Activated CD4-positive, CD25-positive, alpha-beta regulatory T cell treated with anti-CD3 and anti-CD28 coated beads, Interleukin-2, amount 50 U/mL, for 16 hours (primary cell): ENCODE measurements around the gene SENP6.
"Not testable (repeated sequence)": the region's sequence is repeated elsewhere in the genome, so short reads cannot be mapped to it uniquely, and the experiment has no call there.

ENCODE experiments used
- DNase-seq: peaks from one replicate; pipeline ENCODE4 v3.0.0-alpha.2; 2020; ENCODE audit warnings: low read depth, low spot score

Gene SENP6

DNA sequence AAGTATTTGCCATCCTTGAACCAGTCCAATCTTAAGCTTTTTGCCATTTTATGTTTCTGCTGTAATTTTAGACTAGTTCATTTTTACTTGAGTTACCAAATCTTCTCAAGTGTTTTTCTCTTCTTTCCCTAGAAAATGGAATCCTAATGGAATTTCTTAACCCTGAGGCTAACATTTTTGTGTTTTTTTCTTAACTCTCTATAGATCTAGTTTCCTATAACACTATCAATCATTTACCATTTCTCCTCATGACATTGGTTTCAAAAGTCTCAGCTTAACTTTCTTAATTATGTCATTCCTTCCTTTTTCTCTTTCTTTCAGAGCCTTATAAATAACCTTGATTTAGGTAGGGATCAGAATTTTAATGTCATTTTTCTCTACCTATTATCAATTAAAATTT, 54.8 kb downstream of the SENP6 start:
- no peak for DNase-seq

DNA sequence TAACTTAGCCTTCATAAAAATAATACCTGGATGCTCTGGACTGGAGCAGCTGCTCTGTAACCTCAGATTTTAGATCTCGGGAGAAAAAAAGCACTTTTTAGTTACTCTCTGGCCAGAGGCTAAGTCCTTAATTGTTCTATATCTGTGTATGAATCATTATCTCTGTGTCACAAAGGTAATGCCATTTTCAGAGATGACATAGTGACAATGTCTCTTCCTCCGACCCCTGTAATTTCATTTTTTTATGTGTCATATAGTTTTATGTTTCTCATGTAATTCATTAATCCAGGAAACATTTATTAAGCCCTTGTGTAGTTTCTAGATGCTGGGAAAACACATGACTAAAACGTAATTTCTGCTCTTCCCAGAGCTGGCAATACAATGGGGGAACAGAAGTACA, 55.6 kb downstream of the SENP6 start:
- DNase-seq, result no peak

DNA sequence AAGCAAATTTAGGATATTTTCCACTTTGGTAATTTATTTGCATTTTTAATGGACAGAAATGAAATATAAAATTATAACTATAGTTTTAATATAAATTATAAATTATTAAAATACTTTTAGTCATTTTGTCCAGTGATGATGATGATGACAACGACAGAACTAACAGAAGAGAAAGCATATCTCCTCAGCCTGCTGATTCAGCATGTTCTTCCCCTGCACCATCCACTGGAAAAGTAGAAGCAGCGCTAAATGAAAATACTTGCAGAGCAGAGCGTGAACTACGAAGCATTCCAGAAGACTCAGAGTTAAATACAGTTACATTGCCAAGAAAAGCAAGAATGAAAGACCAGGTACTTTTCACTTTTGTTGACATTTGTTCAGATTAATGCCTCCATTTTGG, 64.9 kb downstream of the SENP6 start:
- DNase-seq, result no peak

DNA sequence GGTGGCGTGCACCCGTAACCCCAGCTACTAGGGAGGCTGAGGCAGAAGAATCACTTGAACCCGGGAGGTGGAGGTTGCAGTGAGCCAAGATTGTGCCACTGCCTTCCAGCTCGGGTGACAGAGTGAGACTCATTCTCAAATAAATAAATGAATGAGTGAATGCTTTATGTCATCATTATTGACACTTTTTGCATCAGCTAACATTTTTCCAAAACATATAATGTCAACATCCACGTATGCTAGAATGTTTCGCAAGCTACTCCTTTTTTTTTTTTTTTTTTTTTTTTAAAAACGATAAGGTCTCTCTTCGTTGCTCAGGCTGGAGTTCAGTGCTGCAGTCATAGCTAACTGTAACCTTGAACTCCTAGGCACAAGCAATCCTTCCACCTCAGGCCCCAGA, 72.2 kb downstream of the SENP6 start:
- DNase-seq, result no peak

DNA sequence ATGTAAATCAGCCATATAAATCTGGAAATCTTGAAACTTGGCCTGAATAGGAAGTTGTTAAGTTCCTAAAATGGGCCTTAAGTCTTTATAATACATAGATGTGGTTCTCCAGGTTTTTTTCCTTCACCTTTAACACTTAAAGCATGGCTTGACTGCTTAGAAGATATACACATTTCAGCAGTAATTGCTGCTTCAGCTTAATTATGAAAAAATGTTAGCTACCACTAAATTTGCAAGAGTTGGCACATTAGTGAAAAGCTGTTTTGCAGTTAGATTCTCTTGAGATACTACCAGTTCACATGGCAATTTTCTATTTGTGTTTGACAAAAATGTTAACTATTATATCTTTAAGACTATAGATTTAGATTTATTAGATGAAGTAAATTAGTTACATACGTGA, 74.7 kb downstream of the SENP6 start:
- DNase-seq, result no peak

DNA sequence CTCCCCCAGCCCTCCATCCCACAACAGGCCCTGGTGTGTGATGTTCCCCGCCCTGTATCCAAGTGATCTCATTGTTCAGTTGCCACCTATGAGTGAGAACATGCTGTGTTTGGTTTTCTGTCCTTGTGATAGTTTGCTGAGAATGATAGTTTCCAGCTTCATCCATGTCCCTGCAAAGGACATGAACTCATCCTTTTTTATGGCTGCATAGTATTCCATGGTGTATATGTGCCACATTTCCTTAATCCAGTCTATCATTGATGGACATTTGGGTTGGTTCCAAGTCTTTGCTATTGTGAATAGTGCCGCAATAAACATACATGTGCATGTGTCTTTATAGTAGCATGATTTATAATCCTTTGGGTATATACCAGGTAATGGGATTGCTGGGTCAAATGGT, 80.9 kb downstream of the SENP6 start:
- DNase-seq, result not testable (repeated sequence)

DNA sequence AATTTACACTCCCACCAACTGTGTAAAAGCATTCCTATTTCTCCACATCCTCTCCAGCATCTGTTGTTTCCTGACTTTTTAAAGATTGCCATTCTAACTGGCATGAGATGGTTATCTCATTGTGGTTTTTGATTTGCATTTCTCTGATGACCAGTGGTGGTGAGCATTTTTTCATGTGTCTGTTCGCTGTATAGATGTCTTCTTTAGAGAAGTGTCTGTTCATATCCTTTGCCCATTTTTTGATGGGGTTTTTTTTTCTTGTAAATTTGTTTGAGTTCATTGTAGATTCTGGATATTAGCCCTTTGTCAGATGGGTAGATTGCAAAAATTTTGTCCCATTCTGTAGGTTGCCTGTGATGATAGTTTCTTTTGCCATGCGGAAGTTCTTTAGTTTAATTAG, 81.3 kb downstream of the SENP6 start:
- DNase-seq, result not testable (repeated sequence)

DNA sequence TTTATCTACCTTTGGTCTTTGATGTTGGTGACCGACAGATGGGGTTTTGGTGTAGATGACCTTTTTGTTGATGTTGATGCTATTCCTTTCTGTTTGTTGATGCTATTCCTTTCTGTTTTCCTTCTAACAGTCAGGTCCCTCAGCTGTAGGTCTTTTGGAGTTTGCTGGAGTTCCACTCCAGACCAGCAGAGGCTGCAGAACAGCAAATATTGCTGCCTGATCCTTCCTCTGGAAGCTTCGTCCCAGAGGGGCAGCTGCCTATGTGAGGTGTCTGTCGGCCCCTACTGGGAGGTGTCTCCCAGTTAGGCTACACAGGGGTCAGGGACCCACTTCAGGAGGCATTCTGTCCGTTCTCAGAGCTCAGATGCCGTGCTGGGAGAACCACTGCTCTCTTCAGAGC, 85.9 kb downstream of the SENP6 start:
- not testable (repeated sequence) for DNase-seq

DNA sequence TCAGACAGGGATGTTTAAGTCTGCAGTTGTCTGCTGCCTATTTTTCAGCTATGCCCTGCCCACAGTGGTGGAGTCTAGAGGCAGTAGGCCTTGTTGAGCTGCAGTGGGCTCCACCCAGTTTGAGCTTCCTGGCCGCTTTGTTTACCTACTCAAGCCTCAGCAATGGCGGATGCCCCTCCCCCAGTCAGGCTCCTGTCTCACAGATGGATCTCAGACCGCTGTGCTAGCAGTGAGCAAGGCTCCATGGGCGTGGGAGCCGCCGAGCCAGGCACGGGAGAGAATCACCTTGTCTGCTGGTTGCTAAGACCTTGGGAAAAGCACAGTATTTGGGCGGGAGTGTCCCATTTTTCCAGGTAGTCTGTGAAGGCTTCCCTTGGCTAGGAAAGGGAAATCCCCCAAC, 86.3 kb downstream of the SENP6 start:
- not testable (repeated sequence) for DNase-seq

DNA sequence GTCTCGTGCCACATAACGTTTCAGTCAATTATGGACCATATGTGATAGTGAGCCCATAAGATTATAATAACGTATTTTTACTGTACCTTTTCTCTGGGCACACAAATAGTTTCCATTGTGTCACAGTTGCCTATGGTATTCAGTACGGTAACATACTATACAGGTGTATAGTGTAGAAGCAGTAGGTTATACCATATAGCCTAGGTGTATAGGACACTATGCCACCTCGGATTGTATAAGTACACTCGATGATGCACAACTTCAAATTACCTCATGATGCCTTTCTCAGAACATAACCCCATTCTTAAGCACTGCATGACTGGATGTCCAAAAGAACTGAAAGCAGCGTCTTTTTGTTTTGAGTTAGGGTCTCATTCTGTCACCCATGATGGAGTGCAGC, 87.9 kb downstream of the SENP6 start:
- no peak for DNase-seq

DNA sequence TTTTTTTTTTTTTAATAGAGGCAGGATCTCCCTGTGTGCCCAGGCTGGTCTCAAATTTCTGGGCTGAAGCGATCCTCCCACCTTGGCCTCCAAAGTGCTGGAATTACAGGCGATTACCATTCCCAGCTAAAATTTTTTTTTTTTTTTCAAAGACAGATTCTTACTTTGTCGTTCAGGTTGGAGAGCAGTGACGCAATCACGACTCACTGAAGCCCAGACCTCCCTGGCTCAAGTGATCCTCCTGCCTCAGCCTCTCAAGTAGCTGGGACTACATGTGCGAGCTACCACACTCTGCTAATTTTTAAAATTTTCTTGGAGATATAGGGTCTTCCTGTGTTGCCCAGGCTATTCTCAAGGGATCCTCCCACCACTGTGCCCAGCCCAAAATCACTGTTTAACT, 89.3 kb downstream of the SENP6 start:
- DNase-seq, result no peak

DNA sequence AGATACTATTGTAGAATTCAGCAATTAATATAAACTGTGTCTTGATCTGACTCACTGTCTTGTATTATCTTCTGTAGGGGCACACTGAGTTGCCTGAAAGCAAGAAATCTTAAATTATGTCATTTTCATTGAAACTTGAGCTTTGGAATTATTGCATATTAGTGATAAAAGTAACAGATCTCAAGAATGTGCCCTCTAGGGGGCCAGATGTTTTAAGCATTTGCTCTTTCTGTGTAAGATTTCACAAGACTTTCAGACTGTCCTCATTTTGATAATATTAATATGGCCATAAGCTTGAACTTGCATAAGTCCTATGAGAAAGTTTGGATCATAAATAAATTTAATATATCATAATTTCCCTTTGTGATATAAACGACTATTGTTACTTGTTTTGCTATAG, 91.9 kb downstream of the SENP6 start:
- DNase-seq, result no peak

DNA sequence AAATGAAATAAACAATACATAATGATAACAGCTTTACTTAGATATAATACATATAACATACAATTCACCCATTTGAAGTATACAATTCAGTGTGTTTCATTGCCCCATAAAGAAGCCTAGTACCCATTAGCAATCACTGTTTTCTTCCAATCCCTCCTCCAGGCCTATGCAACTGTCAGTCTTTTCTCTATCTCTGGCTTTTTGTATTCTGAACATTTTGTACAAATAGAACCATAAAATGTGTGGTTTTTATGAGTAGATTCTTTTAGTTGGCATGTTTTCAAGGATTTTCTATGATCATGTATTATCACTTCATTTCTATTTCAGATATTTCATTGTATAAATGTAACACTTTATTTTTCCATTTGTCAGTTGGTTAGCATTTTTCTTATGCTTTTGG, 92.7 kb downstream of the SENP6 start:
- no peak for DNase-seq

DNA sequence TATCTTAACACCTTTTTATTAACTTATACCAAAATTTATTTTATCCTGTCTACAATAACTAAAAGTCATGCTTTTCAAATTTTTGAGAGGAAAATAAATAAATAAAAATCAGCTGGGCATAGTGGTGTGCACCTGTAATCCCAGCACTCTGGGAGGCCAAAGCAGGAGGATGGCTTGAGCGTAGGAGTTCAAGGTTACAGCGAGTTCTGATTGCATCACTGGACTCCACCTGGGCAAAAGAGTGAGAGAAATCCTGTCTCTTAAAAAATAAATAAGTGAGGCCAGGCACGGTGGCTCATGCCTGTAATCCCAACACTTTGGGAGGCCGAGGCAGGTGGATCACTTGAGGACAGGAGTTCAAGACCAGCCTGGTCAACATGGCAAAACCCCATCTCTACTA, 106.7 kb downstream of the SENP6 start:
- not testable (repeated sequence) for DNase-seq

DNA sequence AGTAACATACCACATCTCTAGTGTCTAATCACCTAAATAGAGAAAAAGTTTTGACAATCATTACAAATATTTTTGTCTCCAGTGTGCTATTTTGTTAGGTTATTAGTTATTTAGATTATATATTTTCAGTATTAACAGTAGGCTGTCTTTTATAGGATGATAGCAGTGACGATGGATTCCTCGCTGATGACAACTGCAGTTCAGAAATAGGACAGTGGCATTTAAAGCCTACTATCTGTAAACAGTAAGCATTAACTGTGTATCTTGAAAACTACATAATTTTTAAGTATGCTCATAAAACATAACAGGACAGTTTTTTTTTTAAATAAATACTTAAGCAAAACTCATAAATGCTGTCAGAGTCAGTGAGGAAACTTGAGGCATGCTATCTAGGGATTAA, 109.5 kb downstream of the SENP6 start:
- DNase-seq, result no peak

DNA sequence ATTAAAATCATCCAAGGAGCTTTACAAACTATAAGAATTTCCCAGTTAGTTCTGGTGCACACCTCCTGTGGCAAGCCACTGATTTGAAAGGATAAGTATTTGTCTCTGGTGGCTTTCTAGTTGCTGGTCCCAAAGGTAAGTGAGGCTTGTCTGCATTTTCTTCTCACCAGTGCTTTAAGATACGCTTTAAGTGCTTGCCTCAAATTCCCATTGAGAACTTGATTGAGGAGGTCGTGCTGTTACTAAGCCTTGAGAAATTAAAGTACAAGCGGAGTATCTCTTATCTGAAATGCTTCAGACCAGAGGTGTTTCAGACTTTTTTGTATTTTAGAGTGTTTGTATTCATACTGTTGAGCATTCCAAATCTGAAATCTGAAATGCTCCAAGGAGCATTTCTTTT, 117.5 kb downstream of the SENP6 start:
- DNase-seq, result no peak

DNA sequence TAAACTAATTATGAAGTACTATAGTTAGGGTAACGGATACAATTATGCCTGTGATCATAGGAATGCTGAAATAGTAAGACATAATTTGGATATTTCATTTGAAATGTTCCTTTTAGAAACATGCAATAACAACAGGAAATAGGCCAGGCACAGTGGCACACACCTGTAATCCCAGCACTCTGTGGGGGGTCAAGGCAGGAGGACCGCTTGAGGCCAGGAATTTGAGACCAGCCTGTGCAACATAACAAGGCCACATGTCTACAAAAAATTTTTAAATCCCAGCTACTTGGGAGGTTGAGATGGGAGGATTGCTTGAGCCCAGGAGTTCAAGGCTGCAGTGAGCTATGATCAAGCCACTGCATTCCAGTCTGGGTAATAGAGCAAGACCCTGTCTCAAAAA, 121.7 kb downstream of the SENP6 start:
- DNase-seq, result no peak

DNA sequence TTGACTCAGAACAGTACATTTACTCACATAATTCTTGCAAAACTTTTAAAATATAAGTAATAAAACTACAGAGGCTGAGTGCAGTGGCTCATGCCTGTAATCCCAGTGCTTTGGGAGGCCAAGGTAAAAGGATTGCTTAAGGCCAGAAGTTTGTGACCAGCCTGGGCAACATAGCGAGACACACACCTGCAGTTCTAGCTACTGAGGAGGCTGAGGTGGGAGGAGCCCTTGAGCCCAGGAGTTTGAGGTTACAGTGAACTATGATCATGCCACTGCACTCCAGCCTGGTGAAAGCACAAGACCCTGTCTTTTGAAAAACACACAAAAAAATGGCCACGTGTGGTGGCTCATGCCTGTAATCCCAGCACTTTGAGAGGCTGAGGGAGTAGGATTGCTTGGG, 125.5 kb downstream of the SENP6 start:
- no peak for DNase-seq

DNA sequence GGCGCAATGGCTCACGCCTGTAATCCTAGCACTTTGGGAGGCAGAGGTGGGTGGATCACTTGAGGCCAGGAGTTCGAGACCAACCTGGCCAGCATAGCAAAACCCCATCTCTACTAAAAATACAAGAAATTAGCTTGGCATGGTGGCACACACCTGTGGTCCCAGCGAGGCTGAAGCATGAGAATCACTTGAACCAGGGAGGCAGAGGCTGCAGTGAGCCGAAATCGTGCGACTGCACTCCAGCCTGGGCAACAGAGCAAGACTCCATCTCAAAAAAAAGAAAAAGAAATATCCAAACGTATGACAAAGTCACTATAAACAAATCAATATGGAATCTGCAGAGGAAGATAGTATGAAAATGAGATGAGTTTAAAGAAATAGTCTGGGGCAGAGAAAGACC, 129.3 kb downstream of the SENP6 start:
- DNase-seq, result not testable (repeated sequence)

DNA sequence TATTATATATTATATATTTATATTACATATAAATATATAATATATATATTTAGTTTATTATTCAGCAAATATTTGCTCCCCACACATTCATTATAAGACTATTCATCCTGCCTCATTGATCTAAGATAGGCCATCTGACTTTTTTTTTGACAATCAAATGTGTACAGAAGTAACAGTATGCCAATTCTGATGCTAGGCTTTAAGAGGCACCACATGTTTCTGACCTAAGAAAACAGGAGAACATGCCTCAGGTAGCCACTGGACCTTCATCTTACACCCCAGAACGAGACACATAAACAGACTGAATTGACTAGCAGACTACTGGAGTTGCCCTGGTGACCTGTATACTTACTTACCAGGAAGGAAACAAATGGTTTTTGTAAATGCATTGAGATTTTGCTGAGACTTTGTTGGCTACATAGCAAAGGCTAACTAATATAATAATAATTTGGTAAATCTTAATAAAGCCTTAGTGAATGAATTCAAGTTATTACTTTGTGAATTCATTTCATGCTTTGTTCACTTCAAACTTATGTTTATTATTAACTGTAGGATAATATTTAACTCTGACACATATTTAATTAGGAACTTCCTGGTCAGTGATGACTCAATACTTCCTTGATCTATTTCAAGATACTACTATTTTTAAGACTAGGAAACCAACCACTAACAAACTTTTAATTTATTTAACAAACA, 134.0 kb downstream of the SENP6 start:
- DNase-seq, result no peak

DNA sequence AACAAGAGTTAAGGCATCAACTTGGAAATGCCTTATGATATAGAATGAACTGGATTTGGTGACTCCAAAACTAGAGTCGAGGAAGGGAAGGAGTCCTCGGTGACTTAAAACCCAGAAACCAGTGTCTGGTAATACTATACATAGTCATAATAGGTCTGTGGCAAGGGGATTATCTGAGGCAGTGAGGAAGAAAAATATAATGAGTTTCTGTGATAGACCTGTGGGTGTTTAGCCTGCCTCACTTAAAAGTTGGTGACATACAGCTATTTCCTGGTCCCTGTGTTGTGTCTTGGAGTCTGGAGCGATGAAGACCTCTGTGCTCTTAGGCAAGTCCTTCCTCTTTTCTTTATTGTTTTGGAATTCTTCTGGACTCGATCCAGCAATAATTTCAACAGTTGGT, 142.3 kb downstream of the SENP6 start:
- no peak for DNase-seq

DNA sequence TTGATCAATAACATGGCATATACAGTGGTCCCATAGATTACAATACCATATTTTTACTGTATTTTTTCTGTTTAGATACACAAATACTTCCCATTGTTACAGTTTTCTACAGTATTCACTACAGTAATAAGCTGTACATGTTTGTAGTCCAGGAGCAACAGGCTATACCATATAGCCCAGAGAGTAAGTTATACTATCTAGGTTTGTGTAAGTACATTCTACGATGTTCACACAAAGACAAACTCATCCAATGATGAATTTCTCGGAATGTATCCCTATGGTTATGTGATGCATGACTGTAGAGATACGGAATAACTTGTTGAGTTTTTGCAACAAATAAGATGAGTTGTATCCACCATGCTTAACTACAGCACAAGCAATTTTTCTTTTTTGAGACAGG, 143.7 kb downstream of the SENP6 start:
- DNase-seq, result no peak

DNA sequence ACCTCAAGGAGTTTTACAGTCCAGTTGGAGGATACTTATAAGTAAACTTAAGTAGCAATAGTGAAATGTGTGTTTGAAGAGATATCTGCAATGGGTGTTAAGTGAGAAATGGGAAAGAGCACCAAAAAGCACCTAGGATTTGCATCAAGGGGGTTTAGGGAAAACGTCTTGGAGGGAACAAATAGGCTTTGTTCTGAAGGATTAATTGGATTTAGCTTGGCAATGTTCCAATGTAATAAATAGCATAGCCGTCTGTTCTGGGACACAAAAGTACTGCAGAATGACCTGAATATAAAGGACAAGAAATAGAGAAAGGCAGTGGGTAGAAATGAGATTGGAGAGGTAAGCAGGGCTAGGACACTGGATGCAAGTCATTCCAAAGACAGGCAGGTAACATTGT, 144.5 kb downstream of the SENP6 start:
- no peak for DNase-seq
